Neural crest cell (in vitro differentiated cells): ENCODE data around the gene GRID2IP. TPM values are rescaled to one million over a fixed set of nuclear protein-coding genes. Genes with fewer than 3 reads are reported as not detected.
"Not testable (repeated sequence)": the region's sequence is repeated elsewhere in the genome, so short reads cannot be mapped to it uniquely, and the experiment has no call there.

Experiments used
- DNase-seq: peaks from one replicate; pipeline ENCODE4 v3.0.0; 2021; ENCODE audit warnings: low read depth, mixed read lengths, low spot score
- H3K27ac Mint-ChIP-seq: one replicate; pipeline ENCODE4 v1.8.0; 2021; ENCODE audit warnings: mild to moderate bottlenecking, mixed read lengths; ENCODE audit not compliant: unreplicated experiment
- H3K27me3 Mint-ChIP-seq: 2 replicates; pipeline ENCODE4 v1.8.0; 2021; ENCODE audit warnings: low read depth, mild to moderate bottlenecking, mixed read lengths
- H3K36me3 Mint-ChIP-seq: 2 replicates; pipeline ENCODE4 v1.8.0; 2021; ENCODE audit warnings: low read depth, mild to moderate bottlenecking, mixed read lengths
- H3K4me1 Mint-ChIP-seq: 2 replicates; pipeline ENCODE4 v1.8.0; 2021; ENCODE audit warnings: mixed read lengths
- H3K4me3 Mint-ChIP-seq: one replicate; pipeline ENCODE4 v1.8.0; 2021; ENCODE audit warnings: mild to moderate bottlenecking, mixed read lengths
- H3K9me3 Mint-ChIP-seq: 2 replicates; pipeline ENCODE4 v1.8.0; 2021; ENCODE audit warnings: mixed read lengths
- CTCF ChIP-seq: fragments of 200-600 bp; sonication (generic); conservative IDR thresholded peaks from 2 replicates; pipeline ENCODE4 v1.5.0; 2021; ENCODE audit warnings: antibody characterized with exemption, mild to moderate bottlenecking
- total RNA-seq: library from RNA; stranded (reverse); gene quantifications from 2 replicates; pipeline ENCODE4 v1.2.1, GENCODE V29; 2021

Gene GRID2IP
- total RNA-seq, 1 donor from 2014 or later = 0.54 TPM

- Mint-ChIP-seq H3K4me3 (peak overlapping the region; percentile 69), H3K36me3 (no peaks in the 10 kb centered on the region), H3K4me1 (no peaks in the 10 kb centered on the region), H3K27me3 (no peaks in the 10 kb centered on the region), H3K27ac (no peak overlapping the region), H3K9me3 (no peaks in the 10 kb centered on the region)
- no peak for TF ChIP-seq CTCF
- DNase-seq = no peak
These were observed 97.5 kb downstream of the GRID2IP start for GRCh38 chr7:6453734-6454133.

GRCh38 chr7:6451224-6451705, 100.0 kb downstream of the GRID2IP start:
- Mint-ChIP-seq H3K4me3 (peak overlapping the region; percentile 67), H3K27me3 (no peaks in the 10 kb centered on the region), H3K36me3 (no peaks in the 10 kb centered on the region), H3K4me1 (peaks cover 11% of the 10 kb centered on the region), H3K9me3 (no peaks in the 10 kb centered on the region), H3K27ac (no peak overlapping the region)
- DNase-seq = no peak
- TF ChIP-seq CTCF = no peak

- Mint-ChIP-seq H3K4me1 (peaks cover 15% of the 10 kb centered on the region), H3K4me3 (peak overlapping the region; percentile 57)
- H3K9me3 Mint-ChIP-seq, H3K27me3 Mint-ChIP-seq, DNase-seq, H3K27ac Mint-ChIP-seq, H3K36me3 Mint-ChIP-seq: not testable (repeated sequence)
These were observed 100.7 kb downstream of the GRID2IP start for GRCh38 chr7:6450591-6450990.

GRCh38 chr7:6449884-6450283, 101.4 kb downstream of the GRID2IP start:
- H3K27ac Mint-ChIP-seq, DNase-seq, H3K9me3 Mint-ChIP-seq, H3K27me3 Mint-ChIP-seq, H3K36me3 Mint-ChIP-seq: not testable (repeated sequence)
- Mint-ChIP-seq H3K4me1 (peaks cover 20% of the 10 kb centered on the region), H3K4me3 (peak overlapping the region; percentile 34)

- no peak for TF ChIP-seq CTCF
- Mint-ChIP-seq H3K27me3 (no peaks in the 10 kb centered on the region), H3K4me1 (peaks cover 20% of the 10 kb centered on the region), H3K9me3 (no peaks in the 10 kb centered on the region), H3K27ac (no peak overlapping the region), H3K4me3 (peak overlapping the region; percentile 77), H3K36me3 (peaks cover 5% of the 10 kb centered on the region)
- DNase-seq = no peak
These were observed 102.2 kb downstream of the GRID2IP start for GRCh38 chr7:6448943-6449543.

GRCh38 chr7:6447581-6448199, 103.6 kb downstream of the GRID2IP start, which contains the start of gene DAGLB:
DAGLB (minus strand) TSS chr7:6447954; CDS start chr7:6447842, 112 bp downstream.
- peak within 1 kb of the TSS; percentile 96 for H3K27ac Mint-ChIP-seq
- H3K36me3 Mint-ChIP-seq = peaks cover 11% of the 10 kb centered on the region
- H3K4me1 Mint-ChIP-seq = peaks cover 25% of the 10 kb centered on the region
- peak within 1 kb of the TSS; percentile 94 for H3K4me3 Mint-ChIP-seq
- no peaks in the 10 kb centered on the region for H3K9me3 Mint-ChIP-seq
- no peaks in the 10 kb centered on the region for H3K27me3 Mint-ChIP-seq
- peak; percentile 97 for DNase-seq
- TF ChIP-seq CTCF = peak; percentile 22

Other genes starting within 250 kb of the GRID2IP start
- 19.4 and 25.0 TPM in 2 replicates for gene FAM220A, start 202.5 kb downstream of the GRID2IP start, total RNA-seq
- 200 and 224 TPM in 2 replicates for gene RAC1, start 176.9 kb downstream of the GRID2IP start, total RNA-seq
- 33.0 and 36.0 TPM in 2 replicates for gene DAGLB, start 103.5 kb downstream of the GRID2IP start, total RNA-seq
- gene KDELR2, start 67.3 kb downstream of the GRID2IP start, total RNA-seq = 100 and 108 TPM in 2 replicates
- gene ZDHHC4, start 26.0 kb upstream of the GRID2IP start, total RNA-seq = 74.3 and 78.6 TPM in 2 replicates
- gene INTS15, start 38.6 kb upstream of the GRID2IP start, total RNA-seq = 50.4 and 55.7 TPM in 2 replicates
- 9.2 and 9.7 TPM in 2 replicates for gene ZNF853, start 64.1 kb upstream of the GRID2IP start, total RNA-seq
- gene ZNF316, start 85.9 kb upstream of the GRID2IP start, total RNA-seq = 40.7 and 43.8 TPM in 2 replicates
- gene ZNF12, start 155.5 kb upstream of the GRID2IP start, total RNA-seq = 21.9 and 24.6 TPM in 2 replicates
- 0.65 and 0.96 TPM in 2 replicates for gene RSPH10B2, start 202.6 kb upstream of the GRID2IP start, total RNA-seq